ENCODE measurements around the gene DCLRE1B.

Gene DCLRE1B

DNA sequence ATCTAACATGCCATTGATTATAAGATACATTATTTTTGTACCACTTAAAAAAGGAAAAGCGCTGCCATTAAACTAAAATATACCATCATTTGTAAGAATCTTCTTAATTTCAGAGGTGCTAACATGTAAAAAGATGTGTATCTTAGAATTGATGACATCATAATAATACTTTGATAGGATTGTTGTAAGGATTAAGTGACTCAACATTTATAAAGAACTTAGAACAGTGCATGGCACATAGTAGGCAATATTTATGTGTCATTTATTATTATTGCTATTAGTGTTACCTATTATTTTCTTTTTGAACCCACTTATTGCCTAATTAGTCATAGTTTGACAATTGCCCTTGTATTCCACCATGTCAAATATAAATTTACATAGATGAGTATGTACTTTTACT is 45.8 kb downstream of the DCLRE1B start:
- no peak for DNase-seq

DNA sequence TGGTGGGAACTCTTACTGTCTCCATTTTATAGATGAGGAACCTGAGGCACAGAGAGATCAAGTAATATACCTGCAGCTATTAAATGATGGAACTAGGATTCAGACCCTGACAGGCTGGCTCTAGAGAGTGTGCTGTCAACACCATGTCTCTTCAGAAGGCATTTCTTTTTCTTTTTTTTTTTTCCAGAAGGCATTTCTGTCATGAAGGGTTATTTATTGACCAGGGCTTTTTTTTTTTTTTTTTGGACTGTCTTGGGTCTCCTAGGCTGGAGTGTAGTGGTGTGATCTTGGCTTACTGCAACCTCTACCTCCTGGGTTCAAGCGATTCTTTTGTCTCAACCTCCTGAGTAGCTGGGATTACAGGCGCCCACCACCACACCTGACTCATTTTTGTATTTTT is 46.6 kb downstream of the DCLRE1B start:
- no peak for DNase-seq

- DNase-seq: no peak
Measured at GRCh38 chr1:113957984-113958383, 52.9 kb downstream of the DCLRE1B start.

- DNase-seq: no peak
Measured at GRCh38 chr1:113958691-113959090, 53.6 kb downstream of the DCLRE1B start.

GRCh38 chr1:113963281-113963906 is 58.3 kb downstream of the DCLRE1B start:
- DNase-seq: no peak
